HL-60/S4 treated with phorbol 12-myristate 13-acetate at 8.2 ng/mL for 4 days and 3 days (cell line): ENCODE measurements around the gene CSAD.
"Not testable (repeated sequence)": the region's sequence is repeated elsewhere in the genome, so short reads cannot be mapped to it uniquely, and the experiment has no call there.

Experiments used
- in situ Hi-C: fragments of 300-500 bp; cut with MboI; formaldehyde crosslinking; loops from 2 replicates; pipeline ENCODE4 v1.15.0; 2022; ENCODE audit warnings: low sequenced_read_pairs

The CSAD gene

GRCh38 chr12:53182903-53183302 lies 2.2 kb upstream of the CSAD start:
- in situ Hi-C loops = no loop called here

GRCh38 chr12:53181935-53182334 lies 1.2 kb upstream of the CSAD start:
- in situ Hi-C loops = no loop called here

GRCh38 chr12:53180931-53181645 lies 363 bp upstream of the CSAD start:
- in situ Hi-C loops = no loop called here

- in situ Hi-C loops = no loop called here
These were observed 972 bp downstream of the CSAD start for GRCh38 chr12:53179687-53180219.

- in situ Hi-C loops = not testable (repeated sequence)
These were observed 1.9 kb downstream of the CSAD start for GRCh38 chr12:53178803-53179202.

- in situ Hi-C loops = not testable (repeated sequence)
These were observed 3.3 kb downstream of the CSAD start for GRCh38 chr12:53177447-53177846.

GRCh38 chr12:53176750-53177149 lies 4.0 kb downstream of the CSAD start:
- in situ Hi-C loops = no loop called here

GRCh38 chr12:53174881-53175491 lies 5.7 kb downstream of the CSAD start:
- in situ Hi-C loops = no loop called here

- in situ Hi-C loops = no loop called here
These were observed 7.5 kb downstream of the CSAD start for GRCh38 chr12:53173085-53173715.

GRCh38 chr12:53172352-53172751 lies 8.4 kb downstream of the CSAD start:
- in situ Hi-C loops = no loop called here

- in situ Hi-C loops = no loop called here
These were observed 8.9 kb downstream of the CSAD start for GRCh38 chr12:53171725-53172329.

- in situ Hi-C loops = no loop called here
These were observed 9.6 kb downstream of the CSAD start for GRCh38 chr12:53170876-53171724.

GRCh38 chr12:53170215-53170614 lies 10.5 kb downstream of the CSAD start:
- in situ Hi-C loops = no loop called here

GRCh38 chr12:53169644-53170043 lies 11.1 kb downstream of the CSAD start:
- in situ Hi-C loops = no loop called here

GRCh38 chr12:53166837-53167236 lies 13.9 kb downstream of the CSAD start:
- in situ Hi-C loops = no loop called here

- in situ Hi-C loops = not testable (repeated sequence)
These were observed 17.7 kb downstream of the CSAD start for GRCh38 chr12:53163008-53163407.

GRCh38 chr12:53161119-53161911 lies 19.4 kb downstream of the CSAD start:
- in situ Hi-C loops = no loop called here

- in situ Hi-C loops = no loop called here
These were observed 20.1 kb downstream of the CSAD start for GRCh38 chr12:53160673-53161072.

- in situ Hi-C loops = no loop called here
These were observed 20.7 kb downstream of the CSAD start for GRCh38 chr12:53160000-53160399.
